Stimulated activated naive CD4-positive, alpha-beta T cell treated with Interleukin-2 at 50 U/mL for 16 hours (primary cell): Measurements from ENCODE around the gene CIAO2B.
"Not testable (repeated sequence)": the region's sequence is repeated elsewhere in the genome, so short reads cannot be mapped to it uniquely, and the experiment has no call there.

Experiments used
- DNase-seq: peaks from one replicate; lab custom pipeline; 2025; lab: John Stamatoyannopoulos, UW

Gene CIAO2B

DNA sequence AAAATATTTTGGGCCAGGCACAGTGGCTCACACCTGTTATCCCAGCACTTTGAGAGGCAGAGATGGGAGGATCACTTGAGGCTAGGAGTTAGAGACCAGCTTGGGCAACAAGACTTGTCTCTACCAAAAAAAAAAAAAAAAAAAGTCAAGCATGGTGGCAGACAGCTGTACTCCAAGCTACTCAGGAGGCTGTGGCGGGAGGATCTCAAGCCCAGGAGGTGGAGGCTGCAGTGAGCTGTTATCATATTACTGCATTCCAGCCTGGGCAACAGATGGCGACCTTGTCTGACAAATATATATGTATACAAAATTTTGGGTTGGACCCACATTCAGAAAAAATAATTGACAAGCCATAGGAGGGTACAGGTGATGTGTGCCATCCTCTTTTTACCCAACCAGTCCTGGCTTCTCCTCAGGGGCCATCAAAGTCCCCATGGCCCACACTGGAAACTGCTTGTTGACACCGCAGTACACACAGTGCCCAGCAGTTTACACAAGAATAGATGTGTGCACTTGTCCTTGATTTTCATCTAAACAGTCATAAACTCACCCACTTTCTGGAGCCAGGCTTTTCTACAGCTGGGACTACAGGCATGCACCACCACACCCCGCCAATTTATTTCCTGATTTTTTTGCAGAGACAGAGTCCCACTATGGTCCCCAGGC lies 2.8 kb upstream of the CIAO2B start:
- DNase-seq = no peak

- DNase-seq = no peak
Measured at GRCh38 chr16:66936462-66936861, 2.3 kb upstream of the CIAO2B start.

- no peak for DNase-seq
Measured at GRCh38 chr16:66935314-66936011, 1.3 kb upstream of the CIAO2B start, which contains the start of gene CES2. CES2 (plus strand) TSS chr16:66935516; CDS start chr16:66935636, 120 bp downstream.

GRCh38 chr16:66934839-66935313 lies 674 bp upstream of the CIAO2B start:
- DNase-seq = not testable (repeated sequence)

- DNase-seq = peak; percentile 68
Measured at GRCh38 chr16:66933776-66934137, 445 bp downstream of the CIAO2B start.

- no peak for DNase-seq
Measured at GRCh38 chr16:66932076-66932475, 2.1 kb downstream of the CIAO2B start.

DNA sequence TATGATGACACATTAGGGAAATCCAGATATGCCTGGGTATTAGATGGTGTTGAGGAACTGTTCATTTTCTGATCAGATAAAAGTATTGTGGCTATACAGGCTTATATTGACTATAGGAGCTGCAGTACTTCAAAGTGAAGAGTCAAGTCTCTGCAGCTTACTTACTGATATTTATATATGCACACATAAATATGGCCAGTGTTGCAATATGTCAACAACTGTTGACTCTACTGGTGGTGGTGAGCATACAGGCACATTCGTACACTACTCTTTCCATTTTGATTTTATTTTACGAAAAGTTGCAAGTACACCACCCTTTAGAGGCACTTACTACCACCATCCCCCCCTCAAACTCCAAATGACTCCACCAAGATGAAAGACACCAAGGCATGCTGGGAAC lies 2.5 kb downstream of the CIAO2B start:
- DNase-seq = no peak

DNA sequence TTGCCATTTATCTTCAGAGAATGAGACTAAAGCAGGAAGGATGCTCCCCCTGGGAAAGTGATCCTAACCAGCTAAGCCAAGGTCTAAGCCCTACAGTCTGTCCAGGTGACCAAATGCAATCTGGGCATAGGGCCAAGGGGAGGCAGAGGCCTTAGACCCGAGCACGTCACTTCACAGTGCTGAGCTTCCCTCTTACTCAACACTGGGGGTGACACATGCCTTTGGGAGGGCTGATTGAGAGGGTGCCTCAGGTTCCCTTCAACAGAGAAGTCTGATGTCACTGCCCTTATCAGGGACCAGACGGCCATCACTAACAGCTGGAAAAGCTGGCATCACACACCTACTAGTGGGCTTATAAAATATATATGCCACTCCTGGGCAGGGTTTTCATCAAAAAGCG lies 4.0 kb downstream of the CIAO2B start:
- DNase-seq = no peak

- DNase-seq = no peak
Measured at GRCh38 chr16:66928702-66929388, 5.4 kb downstream of the CIAO2B start.

GRCh38 chr16:66927918-66928649 lies 6.1 kb downstream of the CIAO2B start:
- DNase-seq = no peak

GRCh38 chr16:66926961-66927436 lies 7.2 kb downstream of the CIAO2B start:
- no peak for DNase-seq

DNA sequence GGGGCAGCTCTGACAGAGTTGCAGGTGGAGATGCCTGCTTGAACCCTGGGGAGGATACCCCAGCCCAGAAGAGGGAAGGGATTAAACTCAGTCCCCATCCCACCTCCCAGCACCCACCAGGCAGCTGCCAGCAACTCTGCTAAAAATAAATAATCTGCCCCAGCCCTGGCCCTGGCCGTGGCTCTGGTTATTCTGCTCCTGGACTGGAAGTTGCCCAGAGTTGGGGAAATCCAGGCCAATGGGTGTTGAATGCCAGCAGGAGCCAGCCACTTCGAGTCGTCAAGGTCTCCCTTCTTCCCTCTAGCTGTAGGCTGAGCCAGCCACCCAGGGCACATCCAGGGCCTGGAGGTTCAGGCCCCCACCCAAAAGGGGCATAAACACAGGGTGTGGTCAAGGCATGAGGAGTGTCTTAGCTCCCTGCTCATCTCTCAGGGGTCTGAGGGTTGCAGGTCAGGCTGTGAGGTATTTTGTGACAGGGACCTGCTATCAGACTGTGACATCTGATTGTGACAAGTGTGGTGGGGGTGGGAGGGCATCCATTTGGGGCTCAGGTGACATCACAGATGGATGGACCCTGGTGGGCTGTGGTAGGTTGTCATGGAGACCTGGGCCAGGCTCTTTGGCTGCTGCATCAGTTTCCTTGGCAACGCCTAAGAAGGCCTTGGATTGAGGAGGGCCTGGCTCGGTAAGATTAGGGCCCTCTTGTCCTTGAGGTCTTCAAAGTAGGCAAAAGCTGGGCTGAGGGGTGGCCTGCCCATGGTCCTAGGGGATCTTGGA lies 7.8 kb downstream of the CIAO2B start:
- no peak for DNase-seq

DNA sequence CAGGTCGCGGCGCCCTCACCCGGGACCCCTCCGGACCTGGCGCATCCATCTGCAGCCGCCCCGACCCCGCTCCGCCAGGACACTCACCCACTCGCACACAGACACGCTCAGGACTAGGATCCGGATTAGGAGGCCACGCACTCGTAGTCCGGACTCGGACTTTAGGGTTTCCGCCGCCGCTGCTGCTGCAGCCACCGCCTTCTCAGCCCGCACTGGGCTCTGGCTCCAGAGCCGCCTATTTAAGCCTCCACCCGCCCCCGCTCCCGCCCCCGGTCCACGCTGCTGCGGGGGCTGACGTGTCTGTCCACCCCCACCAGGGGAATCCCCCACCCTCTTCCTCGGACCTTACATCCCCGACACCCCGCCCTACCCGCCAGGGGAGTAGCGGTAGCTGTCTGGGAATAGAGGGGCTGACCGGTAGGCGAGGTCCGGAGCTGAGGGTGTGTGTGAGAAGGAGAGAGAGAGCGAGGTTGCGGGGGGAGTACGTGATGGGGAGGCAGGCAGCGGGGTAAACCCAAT lies 8.8 kb downstream of the CIAO2B start, which contains the start of gene RRAD:
RRAD (minus strand) TSS at position 214 of the 519 bp plus-strand sequence. CDS start 356 bp downstream, outside the sequence.
- DNase-seq = no peak

DNA sequence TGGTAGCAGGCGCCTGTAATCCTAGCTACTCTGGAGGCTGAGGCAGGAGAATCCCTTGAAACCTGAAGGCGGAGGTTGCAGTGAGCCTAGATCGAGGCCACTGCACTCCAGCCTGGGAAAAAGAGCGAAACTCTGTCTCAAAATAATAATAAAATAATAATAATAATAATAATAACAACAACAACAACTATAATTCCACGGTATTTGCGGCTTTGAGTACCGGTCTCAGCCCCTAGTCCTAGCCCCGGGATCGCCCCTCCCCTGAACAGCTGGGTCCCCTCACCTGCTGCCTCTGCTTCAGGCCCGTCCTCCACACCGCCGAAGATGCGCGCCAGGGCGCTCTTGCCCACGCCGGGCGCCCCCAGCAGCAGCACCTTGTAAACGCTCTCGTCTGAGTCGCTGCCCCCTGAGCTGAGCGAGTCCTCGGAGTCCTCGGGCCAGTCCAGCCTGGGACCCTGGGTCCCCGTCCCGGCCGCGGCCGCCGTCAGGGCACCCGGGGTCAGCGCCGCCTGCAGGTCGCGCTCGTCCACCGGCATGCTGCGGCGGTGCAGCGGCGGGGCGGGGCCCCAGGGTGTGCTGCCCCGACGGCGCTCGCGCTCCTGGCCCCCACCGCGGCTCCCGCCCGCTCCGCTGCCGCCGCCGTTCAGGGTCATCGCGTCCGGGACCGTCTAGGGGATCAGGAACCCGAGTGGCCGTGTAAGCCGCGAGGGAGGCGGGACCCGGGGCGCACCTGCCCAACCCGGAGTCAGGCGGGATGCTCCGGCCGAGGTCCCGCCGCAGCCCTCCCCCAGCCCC lies 9.5 kb downstream of the CIAO2B start:
- DNase-seq = peak; percentile 35

GRCh38 chr16:66923866-66924265 lies 10.3 kb downstream of the CIAO2B start:
- no peak for DNase-seq

DNA sequence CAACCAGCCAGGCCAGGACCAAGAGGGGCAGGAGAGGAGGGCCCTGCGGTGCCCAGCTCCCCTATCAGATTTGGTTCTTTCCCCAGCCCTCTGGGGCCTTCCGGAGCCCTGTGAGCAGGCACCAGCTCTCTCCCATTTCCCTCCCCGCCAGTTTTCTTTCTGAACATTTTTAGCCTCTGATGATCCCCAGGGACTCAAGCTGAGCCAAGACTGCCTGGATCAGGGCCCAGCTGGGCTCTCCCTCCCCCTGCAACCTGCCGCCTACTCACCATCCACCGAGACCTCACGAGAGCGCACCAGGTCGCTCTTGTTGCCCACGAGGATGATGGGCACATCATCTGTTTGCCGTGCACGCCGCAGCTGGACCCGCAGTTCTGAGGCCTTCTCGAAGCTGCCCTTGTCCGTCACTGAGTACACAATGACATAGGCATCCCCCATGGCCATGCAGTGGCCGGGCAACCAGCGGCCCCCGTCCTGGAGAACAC lies 10.9 kb downstream of the CIAO2B start:
- DNase-seq = no peak

DNA sequence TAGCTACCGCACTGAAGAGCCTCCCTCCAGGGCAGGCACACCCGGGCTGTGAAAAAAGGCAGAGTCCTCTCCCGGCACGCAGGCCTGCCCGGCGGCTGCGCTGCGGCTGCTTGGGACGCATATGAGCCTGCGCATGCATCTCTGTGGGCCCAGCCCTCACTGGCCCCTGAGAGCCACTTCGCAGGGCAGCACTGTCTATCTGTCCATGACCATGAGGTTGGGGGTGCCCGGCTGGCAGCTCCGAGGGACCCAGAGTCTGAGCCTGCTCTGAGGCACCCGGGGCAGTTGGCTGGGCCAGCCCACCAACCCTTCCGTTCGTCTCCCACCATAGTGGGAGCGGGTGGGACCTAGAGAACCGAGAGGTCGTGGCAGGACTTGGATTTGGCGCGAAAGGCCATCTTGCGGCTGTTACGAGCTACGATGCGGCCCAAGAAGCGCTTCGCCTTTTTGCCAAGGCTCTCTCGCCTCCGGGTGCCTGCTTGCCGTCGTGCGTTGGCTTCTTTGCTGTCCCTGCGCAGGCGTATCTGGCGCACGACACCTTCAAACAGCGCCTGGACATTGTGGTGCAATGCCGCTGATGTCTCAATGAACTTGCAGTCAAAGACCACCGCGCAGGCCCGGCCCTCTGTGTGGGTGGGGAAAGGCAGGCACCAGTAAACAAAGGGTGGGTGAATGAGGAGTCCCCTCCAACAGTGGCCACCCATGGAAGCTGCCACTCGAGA lies 12.3 kb downstream of the CIAO2B start:
- no peak for DNase-seq

DNA sequence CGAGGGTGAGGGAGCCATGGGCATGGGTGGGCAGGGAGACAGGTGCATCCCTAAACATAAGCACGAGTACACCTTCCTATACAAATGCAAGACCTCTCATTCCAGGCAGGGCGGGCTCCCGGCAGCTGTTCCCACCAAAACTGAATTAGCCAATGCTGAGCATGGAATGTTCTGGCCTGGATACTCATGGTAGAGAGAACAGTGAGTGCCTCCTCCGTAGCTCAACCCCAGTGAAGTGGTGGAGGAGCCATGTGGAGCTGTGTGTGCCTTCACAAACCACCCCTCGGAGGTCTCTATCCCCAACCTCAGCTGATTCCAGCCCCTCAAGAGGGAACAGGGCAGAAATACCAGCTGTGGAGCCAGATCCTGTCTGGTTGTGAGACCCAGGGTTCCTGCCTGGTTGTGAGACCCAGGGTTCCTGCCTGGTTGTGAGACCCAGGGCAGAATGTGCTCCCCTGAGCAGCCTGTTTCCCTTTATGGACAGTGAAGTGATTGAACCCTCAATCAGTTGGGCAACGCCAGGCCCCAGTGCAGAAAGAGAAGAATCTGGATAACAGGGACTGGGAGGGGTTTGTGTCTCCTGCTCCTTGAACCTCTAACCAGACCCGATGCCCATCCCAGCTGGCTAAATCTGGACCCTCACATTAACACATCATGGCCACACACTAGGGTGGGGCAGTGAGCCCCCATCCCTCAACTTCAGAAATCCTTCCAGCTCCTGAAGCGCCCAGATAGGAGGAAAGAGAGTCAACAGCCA lies 13.1 kb downstream of the CIAO2B start:
- DNase-seq = no peak

DNA sequence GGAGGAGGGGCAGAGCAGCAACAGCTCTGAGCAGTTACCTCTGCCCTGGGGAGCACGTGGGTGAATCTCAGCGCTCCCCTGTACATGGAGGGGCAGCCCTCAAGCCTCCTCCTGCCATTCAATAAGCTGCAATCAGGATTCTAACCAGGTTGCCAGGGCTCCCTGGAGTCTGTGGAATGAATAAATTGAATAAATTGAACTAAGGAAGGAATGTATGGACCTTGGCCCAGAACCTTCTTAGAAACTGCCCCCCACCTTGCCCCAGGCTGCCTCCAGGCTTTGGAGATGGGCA lies 14.0 kb downstream of the CIAO2B start:
- no peak for DNase-seq
